Activated CD4-positive, alpha-beta memory T cell treated with anti-CD3 and anti-CD28 coated beads for 36 hours (primary cell): ENCODE measurements around the gene C11orf54. TPM values are rescaled to one million over a fixed set of nuclear protein-coding genes. Genes with fewer than 3 reads are reported as not detected.
"Not testable (repeated sequence)": the region's sequence is repeated elsewhere in the genome, so short reads cannot be mapped to it uniquely, and the experiment has no call there.

Experiments
- CTCF ChIA-PET: fragments of 350-600 bp; sonication (Branson Sonifier 250); formaldehyde crosslinking; loops from one replicate; lab custom pipeline; 2021; ENCODE audit warnings: antibody characterized with exemption, inconsistent platforms; lab: Charles Lee
- POLR2A ChIA-PET: fragments of 350-600 bp; sonication (Branson Sonifier 250); formaldehyde crosslinking; loops from one replicate; lab custom pipeline; 2021; ENCODE audit warnings: antibody characterized with exemption; lab: Charles Lee
- DNase-seq: peaks from one replicate; pipeline ENCODE4 v3.0.0-alpha.2; 2020
- H3K27ac Mint-ChIP-seq: one replicate; pipeline ENCODE4 v1.8.0; 2021; ENCODE audit warnings: mixed read lengths
- H3K27me3 Mint-ChIP-seq: one replicate; pipeline ENCODE4 v1.8.0; 2021; ENCODE audit warnings: mixed read lengths
- H3K36me3 Mint-ChIP-seq: one replicate; pipeline ENCODE4 v1.8.0; 2021; ENCODE audit warnings: mixed read lengths
- H3K4me1 Mint-ChIP-seq: one replicate; pipeline ENCODE4 v1.8.0; 2021; ENCODE audit warnings: low read depth, mixed read lengths
- H3K4me3 Mint-ChIP-seq: one replicate; pipeline ENCODE4 v1.8.0; 2021; ENCODE audit warnings: mild to moderate bottlenecking, mixed read lengths
- H3K9me3 Mint-ChIP-seq: one replicate; pipeline ENCODE4 v1.8.0; 2021; ENCODE audit warnings: mixed read lengths
- intact Hi-C: fragments of 100-400 bp; cut with micrococcal nuclease; formaldehyde crosslinking; loops from one replicate; pipeline ENCODE4 v1.15.1; 2023
- total RNA-seq, 2 experiments: library from RNA; stranded (reverse); gene quantifications; one replicate each; pipeline ENCODE4 v1.2.3, GENCODE V29; 2021

Gene C11orf54
- total RNA-seq, 2 experiments from 2014 or later, result 21.6 to 23.7 TPM

DNA sequence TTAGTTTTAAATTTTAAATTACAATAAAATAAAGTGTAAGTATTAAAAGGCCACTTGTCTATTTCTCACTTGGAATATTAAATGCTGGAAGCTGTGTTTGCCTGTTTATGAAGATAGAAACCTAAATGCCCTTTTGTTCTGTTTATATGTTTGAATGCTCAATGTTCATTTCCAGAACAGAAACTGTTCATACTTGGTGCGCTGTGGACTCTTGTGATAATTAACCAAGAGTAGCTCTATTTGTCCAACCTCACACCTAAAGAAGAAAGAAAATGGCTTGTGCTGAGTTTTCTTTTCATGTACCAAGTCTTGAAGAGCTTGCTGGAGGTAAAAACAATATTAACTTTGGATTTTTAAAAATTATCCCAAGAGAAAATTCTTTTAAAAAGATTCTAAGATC is 5.7 kb downstream of the C11orf54 start:
- intact Hi-C loops, result no loop called here
- POLR2A ChIA-PET, result no interaction called here

DNA sequence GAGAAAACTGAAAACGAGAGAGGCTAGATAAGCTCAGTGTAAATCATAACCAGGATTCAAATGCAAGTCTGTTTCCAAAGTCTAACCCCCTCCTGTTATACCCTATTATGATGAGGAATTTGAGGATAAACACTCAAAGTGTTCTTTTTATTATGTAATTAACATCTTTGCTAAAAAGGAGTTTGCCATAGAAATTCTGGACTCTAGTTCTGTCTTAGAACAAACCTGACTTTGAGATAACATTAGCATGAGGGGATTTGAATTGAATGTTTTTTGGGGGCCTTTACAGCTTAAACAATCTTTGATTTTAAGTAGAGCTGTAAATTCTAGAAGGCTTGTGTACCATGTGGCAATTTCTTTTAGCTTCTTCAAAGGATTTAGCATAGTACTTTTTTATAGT is 9.5 kb downstream of the C11orf54 start:
- H3K9me3 Mint-ChIP-seq, result no peaks in the 10 kb centered on the region
- CTCF ChIA-PET, result no interaction called here
- no peaks in the 10 kb centered on the region for H3K4me1 Mint-ChIP-seq
- H3K27ac Mint-ChIP-seq, result no peak overlapping the region
- no peaks in the 10 kb centered on the region for H3K27me3 Mint-ChIP-seq
- peaks cover 13% of the 10 kb centered on the region for H3K36me3 Mint-ChIP-seq
- H3K4me3 Mint-ChIP-seq, result no peak overlapping the region
- POLR2A ChIA-PET, result no interaction called here
- intact Hi-C loops, result no loop called here
- no peak for DNase-seq

More for the DNA sequence above, 5.7 kb downstream of the C11orf54 start:
- no peak overlapping the region for H3K4me3 Mint-ChIP-seq
- CTCF ChIA-PET, result interaction anchor here (1.2 kb wide), 1 partner anchor 15 kb away, joined by 3 read pairs; no protein-coding TSS in a partner anchor
- no peak overlapping the region for H3K27ac Mint-ChIP-seq
- H3K9me3 Mint-ChIP-seq, result no peaks in the 10 kb centered on the region
- DNase-seq, result no peak
- peaks cover 9% of the 10 kb centered on the region for H3K4me1 Mint-ChIP-seq
- peaks cover 8% of the 10 kb centered on the region for H3K36me3 Mint-ChIP-seq
- H3K27me3 Mint-ChIP-seq, result no peaks in the 10 kb centered on the region

DNA sequence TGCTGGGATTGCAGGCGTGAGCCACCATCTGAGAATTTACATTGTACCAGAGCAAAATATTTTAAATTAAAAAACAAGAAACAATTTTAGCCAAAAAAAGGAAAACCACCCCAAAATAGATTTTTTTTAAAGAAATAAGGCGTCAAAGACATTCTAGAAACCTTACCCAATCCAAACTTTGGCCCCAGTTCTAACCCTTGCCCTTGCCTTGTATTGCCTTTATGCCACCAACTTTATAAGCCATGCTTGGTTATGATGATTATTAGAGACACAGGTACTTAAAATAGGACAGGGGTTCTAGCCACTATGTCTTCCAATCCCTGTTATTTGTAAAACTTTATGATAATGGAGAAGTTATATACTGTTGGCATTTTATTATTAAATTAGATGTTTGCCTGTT is 11.8 kb downstream of the C11orf54 start:
- intact Hi-C loops, result no loop called here
- no peaks in the 10 kb centered on the region for H3K4me1 Mint-ChIP-seq
- no peak overlapping the region for H3K4me3 Mint-ChIP-seq
- peaks cover 17% of the 10 kb centered on the region for H3K36me3 Mint-ChIP-seq
- no peaks in the 10 kb centered on the region for H3K9me3 Mint-ChIP-seq
- H3K27ac Mint-ChIP-seq, result no peak overlapping the region
- ChIA-PET POLR2A (no interaction called here), CTCF (no interaction called here)
- H3K27me3 Mint-ChIP-seq, result no peaks in the 10 kb centered on the region
- no peak for DNase-seq

DNA sequence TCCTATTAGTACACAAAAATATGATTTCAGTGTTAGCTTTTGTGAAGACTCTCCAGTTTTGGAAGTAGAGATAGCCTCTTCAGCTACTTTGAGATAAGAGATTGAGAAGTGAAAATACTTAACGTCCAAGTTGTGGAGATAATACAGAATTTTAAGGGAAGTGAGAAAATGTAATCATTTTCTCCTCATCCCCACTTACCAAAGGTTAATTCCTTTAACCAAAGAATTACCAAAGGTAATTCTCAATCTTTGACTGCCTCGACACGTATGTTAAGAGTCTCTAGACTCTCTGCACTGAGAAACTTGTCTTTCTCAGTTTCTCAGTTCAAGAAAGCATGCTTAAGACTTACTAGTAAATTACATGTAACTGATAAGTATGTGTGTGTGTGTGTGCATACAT is 15.3 kb downstream of the C11orf54 start:
- Mint-ChIP-seq H3K27ac (no peak overlapping the region), H3K4me1 (no peaks in the 10 kb centered on the region), H3K9me3 (no peaks in the 10 kb centered on the region), H3K27me3 (no peaks in the 10 kb centered on the region), H3K4me3 (no peak overlapping the region), H3K36me3 (peaks cover 32% of the 10 kb centered on the region)
- DNase-seq, result no peak
- intact Hi-C loops, result no loop called here
- ChIA-PET POLR2A (interaction anchor here (0.6 kb wide), 1 partner anchor 39 kb away, joined by 3 read pairs; no protein-coding TSS in a partner anchor), CTCF (interaction anchor here (0.8 kb wide), 1 partner anchor 15 kb away, joined by 3 read pairs; the partner anchor contains the start of genes C11orf54 and TAF1D)

DNA sequence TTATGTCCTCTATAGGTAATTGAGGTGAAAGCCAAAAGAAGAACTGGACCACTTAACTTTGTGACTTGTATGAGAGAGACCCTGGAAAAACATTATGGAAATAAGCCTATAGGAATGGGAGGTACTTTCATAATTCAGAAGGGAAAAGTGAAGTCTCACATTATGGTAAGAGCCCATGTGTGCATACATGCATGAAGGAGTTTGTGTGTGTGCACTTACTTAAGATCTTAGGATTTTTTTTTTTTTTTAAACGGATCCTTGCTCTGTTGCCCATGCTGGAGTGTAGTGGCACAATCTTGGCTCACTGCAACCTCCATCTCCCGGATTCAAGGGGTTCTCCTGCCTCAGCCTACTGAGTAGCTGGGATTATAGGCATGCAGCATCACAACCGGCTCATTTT is 15.8 kb downstream of the C11orf54 start:
- Mint-ChIP-seq H3K4me3 (no peak overlapping the region), H3K27ac (no peak overlapping the region), H3K36me3 (peaks cover 28% of the 10 kb centered on the region), H3K4me1 (no peaks in the 10 kb centered on the region), H3K9me3 (no peaks in the 10 kb centered on the region), H3K27me3 (no peaks in the 10 kb centered on the region)
- ChIA-PET CTCF (no interaction called here), POLR2A (no interaction called here)
- no peak for DNase-seq
- intact Hi-C loops, result no loop called here

DNA sequence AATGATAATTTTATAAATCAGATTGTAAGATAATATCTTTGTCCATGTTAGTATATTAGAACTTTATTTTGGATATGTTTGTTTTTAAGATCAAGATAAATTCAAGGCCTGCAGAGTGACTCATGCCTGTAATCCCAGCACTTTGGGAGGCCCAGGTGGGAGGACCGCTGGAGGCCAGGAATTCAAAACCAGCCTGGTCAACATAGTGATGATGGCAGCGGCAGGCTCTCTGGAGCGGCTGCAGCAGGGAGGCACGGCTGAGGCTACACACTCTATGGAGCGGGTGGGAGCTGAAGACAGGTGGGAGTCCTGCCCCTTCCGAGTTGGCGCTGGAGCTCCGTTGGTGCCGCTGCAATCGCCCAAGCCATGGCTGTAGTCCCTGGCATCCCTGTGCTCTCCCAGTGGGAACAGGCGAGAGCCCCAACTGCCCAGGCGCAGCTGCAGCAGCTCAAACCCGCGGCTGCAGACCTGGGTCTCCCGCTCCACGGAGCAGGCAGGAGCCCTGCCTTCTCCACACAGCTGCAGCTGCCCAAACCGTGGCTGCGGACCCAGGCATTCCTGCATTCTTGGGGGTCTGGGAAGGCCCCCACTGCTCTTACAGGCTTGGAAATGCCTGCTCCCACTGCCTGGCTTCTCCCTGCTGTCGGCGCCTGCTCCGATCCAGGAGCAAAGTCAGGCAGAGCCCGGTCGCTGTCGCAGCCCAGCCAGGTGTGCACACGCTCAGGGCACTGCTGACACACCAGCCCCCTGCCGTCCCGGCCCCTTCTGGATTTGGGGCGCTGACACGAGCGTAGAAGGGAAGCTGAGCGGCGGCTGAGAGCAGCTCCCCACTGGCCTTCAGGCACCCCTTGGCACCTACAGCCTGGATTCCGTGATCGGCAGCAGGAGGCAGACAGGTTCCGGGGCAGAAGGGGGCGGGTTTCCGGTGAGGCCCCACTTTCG is 16.7 kb downstream of the C11orf54 start:
- ChIA-PET POLR2A (no interaction called here), CTCF (no interaction called here)
- DNase-seq, result no peak
- Mint-ChIP-seq H3K36me3 (peaks cover 30% of the 10 kb centered on the region), H3K27me3 (no peaks in the 10 kb centered on the region), H3K4me1 (no peaks in the 10 kb centered on the region), H3K27ac (no peak overlapping the region), H3K9me3 (no peaks in the 10 kb centered on the region), H3K4me3 (no peak overlapping the region)
- intact Hi-C loops, result no loop called here

DNA sequence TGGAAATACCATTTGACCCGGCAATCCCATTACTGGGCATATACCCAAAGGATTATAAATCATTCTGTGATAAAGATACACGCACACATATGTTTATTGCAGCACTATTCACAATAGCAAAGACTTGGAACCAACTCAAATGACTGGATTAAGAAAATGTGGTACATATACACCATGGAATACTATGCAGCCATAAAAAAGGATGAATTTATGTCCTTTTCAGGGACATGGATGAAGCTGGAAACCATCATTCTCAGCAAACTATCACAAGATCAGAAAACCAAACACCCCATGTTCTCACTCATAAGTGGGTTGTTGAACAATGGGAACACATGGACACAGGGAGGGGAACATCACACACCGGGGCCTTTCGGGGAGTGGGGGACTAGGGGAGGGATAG is 17.7 kb downstream of the C11orf54 start:
- intact Hi-C loops, POLR2A ChIA-PET: not testable (repeated sequence)

DNA sequence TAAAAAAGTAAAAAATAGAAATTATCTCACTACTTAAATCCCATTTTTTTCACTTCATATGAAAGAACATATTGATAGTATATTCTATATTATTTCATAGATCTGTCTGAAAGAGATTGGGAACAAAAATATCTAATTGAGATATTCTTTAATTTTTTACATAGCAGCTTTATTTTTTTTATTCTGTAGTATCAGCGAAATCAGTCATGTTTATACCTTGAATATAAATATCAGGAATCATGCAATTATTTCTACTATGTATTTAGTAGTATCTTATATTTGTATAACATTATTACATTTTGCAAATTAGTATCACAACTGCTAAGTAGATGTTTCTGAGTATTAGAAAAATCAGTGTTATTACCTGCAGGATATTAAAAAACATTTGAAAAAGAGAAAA is 20.4 kb downstream of the C11orf54 start:
- no peak overlapping the region for H3K27ac Mint-ChIP-seq
- intact Hi-C loops, result no loop called here
- no peak for DNase-seq
- no peak overlapping the region for H3K4me3 Mint-ChIP-seq
- CTCF ChIA-PET, result interaction anchor here (1.3 kb wide), 1 partner anchor 15 kb away, joined by 4 read pairs; no protein-coding TSS in a partner anchor
- peaks cover 8% of the 10 kb centered on the region for H3K9me3 Mint-ChIP-seq
- H3K27me3 Mint-ChIP-seq, result no peaks in the 10 kb centered on the region
- peaks cover 37% of the 10 kb centered on the region for H3K36me3 Mint-ChIP-seq
- POLR2A ChIA-PET, result no interaction called here
- no peaks in the 10 kb centered on the region for H3K4me1 Mint-ChIP-seq

More for the DNA sequence above, 17.7 kb downstream of the C11orf54 start:
- H3K9me3 Mint-ChIP-seq, H3K27ac Mint-ChIP-seq, H3K4me3 Mint-ChIP-seq, DNase-seq, H3K4me1 Mint-ChIP-seq, CTCF ChIA-PET, H3K27me3 Mint-ChIP-seq: not testable (repeated sequence)
- H3K36me3 Mint-ChIP-seq, result peaks cover 34% of the 10 kb centered on the region

DNA sequence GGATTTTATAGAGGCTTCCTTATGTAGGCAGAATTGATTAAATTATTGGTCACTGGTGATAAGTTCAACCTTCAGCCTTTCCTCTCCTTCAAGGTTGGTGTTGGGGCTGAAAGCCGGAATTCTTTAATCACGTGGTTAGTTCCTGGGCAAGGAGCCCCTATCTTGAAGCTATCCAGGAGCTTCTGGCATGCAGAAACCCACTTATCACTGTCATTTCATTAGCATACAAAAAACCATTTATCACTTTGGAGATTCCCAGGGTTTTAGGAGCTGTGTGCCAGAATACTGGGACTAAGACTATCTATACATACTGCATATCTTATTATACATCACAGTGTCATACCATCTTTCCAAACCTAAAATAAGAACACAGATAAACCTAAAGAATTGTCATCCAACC is 24.1 kb downstream of the C11orf54 start:
- CTCF ChIA-PET, result no interaction called here
- H3K9me3 Mint-ChIP-seq, result peaks cover 17% of the 10 kb centered on the region
- no peak for DNase-seq
- no peak overlapping the region for H3K27ac Mint-ChIP-seq
- intact Hi-C loops, result no loop called here
- no peak overlapping the region for H3K4me3 Mint-ChIP-seq
- no peaks in the 10 kb centered on the region for H3K27me3 Mint-ChIP-seq
- POLR2A ChIA-PET, result interaction anchor here (1.8 kb wide), 1 partner anchor 18 kb away, joined by 6 read pairs; the partner anchor contains the start of gene MED17
- H3K36me3 Mint-ChIP-seq, result peaks cover 20% of the 10 kb centered on the region
- no peaks in the 10 kb centered on the region for H3K4me1 Mint-ChIP-seq

DNA sequence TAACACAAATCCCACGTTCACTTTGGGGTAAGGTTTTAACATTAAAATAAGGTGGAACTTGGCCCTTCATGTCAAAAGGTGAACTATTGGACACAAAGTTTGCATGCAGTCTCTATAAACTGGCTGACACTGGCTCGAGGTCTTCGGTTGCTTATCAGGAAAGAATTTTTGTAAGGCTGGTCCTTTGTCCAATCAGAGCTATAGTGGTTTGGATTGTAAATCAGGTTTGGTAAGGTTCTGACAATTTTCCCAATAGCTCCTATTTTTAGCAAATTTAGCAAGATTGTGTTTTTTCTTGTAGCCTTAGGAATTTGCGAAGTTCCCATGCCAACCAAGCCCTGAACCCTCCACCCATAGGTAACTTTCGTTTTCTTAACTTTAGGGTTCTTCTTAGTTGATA is 25.0 kb downstream of the C11orf54 start:
- POLR2A ChIA-PET, result interaction anchor here (1.8 kb wide), 1 partner anchor 17 kb away, joined by 6 read pairs; the partner anchor contains the start of gene MED17
- Mint-ChIP-seq H3K27me3 (no peaks in the 10 kb centered on the region), H3K4me3 (no peak overlapping the region), H3K9me3 (peaks cover 17% of the 10 kb centered on the region), H3K4me1 (no peaks in the 10 kb centered on the region), H3K27ac (no peak overlapping the region), H3K36me3 (peaks cover 18% of the 10 kb centered on the region)
- intact Hi-C loops, result no loop called here
- CTCF ChIA-PET, result no interaction called here
- no peak for DNase-seq

DNA sequence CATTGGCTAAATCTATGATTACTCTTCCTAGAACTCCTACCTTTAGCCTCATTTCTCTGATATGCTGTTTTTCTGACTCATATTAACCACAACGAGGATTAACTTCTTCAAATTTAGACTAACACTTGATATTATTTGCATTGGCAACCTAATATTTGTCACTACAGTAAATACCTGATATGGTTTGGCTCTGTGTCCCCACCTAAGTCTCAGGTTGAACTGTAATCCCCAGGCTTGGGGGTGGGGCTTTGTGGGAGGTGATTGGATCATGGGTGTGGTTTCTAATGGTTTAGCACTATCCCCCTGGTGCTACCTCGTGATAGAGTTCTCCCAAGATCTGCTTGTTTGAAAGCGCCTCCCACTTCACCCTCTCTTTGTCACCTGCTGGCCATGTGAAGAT is 25.5 kb downstream of the C11orf54 start:
- no peaks in the 10 kb centered on the region for H3K4me1 Mint-ChIP-seq
- peaks cover 17% of the 10 kb centered on the region for H3K9me3 Mint-ChIP-seq
- no peak overlapping the region for H3K4me3 Mint-ChIP-seq
- POLR2A ChIA-PET, result no interaction called here
- no peak overlapping the region for H3K27ac Mint-ChIP-seq
- intact Hi-C loops, result no loop called here
- H3K27me3 Mint-ChIP-seq, result no peaks in the 10 kb centered on the region
- no peak for DNase-seq
- peaks cover 18% of the 10 kb centered on the region for H3K36me3 Mint-ChIP-seq
- CTCF ChIA-PET, result no interaction called here

DNA sequence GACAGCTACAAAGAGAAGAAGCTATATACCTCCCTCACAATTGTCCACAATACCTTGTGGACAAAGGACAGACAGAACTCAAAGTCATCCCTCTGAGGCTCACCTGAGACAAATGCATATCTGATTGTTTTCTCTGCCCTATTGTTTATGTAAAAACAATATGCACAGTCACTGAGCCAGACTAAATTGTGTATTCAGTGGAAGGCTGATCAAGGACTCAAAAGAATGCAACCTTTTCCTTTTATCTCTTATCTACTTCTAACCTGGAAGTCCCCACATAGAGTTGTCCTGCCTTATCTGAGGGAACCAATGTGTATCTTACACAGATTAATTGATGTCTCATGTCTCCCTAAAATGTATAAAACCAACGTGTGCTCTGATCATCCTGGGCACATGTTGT is 28.7 kb downstream of the C11orf54 start:
- DNase-seq, result no peak
- H3K36me3 Mint-ChIP-seq, result peaks cover 11% of the 10 kb centered on the region
- H3K4me1 Mint-ChIP-seq, result no peaks in the 10 kb centered on the region
- intact Hi-C loops, result no loop called here
- peaks cover 17% of the 10 kb centered on the region for H3K9me3 Mint-ChIP-seq
- H3K27me3 Mint-ChIP-seq, result no peaks in the 10 kb centered on the region
- POLR2A ChIA-PET, result no interaction called here
- H3K4me3 Mint-ChIP-seq, result no peak overlapping the region
- no peak overlapping the region for H3K27ac Mint-ChIP-seq
- CTCF ChIA-PET, result no interaction called here
